ENCODE data around the gene H1-8.
"Not testable (repeated sequence)": the region's sequence is repeated elsewhere in the genome, so short reads cannot be mapped to it uniquely, and the experiment has no call there.

Gene H1-8

GRCh38 chr3:129512595-129512994 lies 30.4 kb upstream of the H1-8 start:
- DNase-seq (ENCODE audit: extremely low read depth, low read depth), result no peak
- TF ChIP-seq, protein P1, sequence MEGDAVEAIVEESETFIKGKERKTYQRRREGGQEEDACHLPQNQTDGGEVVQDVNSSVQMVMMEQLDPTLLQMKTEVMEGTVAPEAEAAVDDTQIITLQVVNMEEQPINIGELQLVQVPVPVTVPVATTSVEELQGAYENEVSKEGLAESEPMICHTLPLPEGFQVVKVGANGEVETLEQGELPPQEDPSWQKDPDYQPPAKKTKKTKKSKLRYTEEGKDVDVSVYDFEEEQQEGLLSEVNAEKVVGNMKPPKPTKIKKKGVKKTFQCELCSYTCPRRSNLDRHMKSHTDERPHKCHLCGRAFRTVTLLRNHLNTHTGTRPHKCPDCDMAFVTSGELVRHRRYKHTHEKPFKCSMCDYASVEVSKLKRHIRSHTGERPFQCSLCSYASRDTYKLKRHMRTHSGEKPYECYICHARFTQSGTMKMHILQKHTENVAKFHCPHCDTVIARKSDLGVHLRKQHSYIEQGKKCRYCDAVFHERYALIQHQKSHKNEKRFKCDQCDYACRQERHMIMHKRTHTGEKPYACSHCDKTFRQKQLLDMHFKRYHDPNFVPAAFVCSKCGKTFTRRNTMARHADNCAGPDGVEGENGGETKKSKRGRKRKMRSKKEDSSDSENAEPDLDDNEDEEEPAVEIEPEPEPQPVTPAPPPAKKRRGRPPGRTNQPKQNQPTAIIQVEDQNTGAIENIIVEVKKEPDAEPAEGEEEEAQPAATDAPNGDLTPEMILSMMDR (IDR thresholded peaks at IDR 0.05; ENCODE audit: low read depth, low read length), result no peak

- TF ChIP-seq, protein P1 (IDR thresholded peaks at IDR 0.05; ENCODE audit: low read depth, low read length), result no peak
- DNase-seq (ENCODE audit: extremely low read depth, low read depth), result no peak
Measured at GRCh38 chr3:129513705-129514104, 29.3 kb upstream of the H1-8 start.

DNA sequence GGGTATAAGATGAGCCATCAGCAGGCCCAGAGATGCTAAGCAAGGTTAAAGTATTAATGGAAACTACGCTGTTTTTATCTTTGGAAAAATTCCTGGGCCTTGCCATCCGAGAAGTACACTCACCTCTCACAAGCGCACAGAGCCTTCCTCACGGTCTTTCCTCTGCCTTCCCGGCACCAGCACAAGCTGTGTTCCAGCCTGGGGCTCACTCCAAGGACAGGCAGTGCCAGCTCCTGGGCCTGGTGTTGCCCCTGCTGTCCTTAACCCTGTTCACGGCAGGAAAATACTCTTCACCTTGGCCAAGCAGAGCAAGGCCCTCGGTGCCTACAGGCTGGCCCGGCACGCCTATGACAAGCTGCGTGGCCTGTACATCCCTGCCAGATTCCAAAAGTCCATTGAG lies 28.9 kb upstream of the H1-8 start:
- TF ChIP-seq, protein P1 (IDR thresholded peaks at IDR 0.05; ENCODE audit: low read depth, low read length), result no peak
- no peak for DNase-seq (ENCODE audit: extremely low read depth, low read depth)

DNA sequence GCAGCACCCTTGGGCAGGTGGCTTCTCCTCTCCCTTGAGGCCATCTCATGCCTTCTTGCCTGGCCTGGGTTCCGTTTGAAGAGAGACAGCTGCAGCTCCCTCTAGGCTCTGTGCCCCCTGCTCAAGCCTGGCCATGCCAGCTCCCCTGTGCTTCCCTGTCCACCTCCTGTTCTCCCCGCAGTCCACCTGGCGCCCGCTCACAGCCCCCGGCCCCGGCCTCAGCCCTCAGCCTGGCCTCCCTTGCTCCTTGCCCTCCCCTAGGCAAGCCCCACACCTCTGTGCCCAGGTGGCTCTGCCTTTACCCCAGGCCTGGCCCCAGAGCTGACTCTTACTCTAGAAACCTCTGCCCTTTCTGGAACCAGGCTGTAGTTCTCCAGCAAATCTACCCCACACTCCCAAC lies 28.4 kb upstream of the H1-8 start:
- TF ChIP-seq, protein P1 (IDR thresholded peaks at IDR 0.05; ENCODE audit: low read depth, low read length), result no peak

DNA sequence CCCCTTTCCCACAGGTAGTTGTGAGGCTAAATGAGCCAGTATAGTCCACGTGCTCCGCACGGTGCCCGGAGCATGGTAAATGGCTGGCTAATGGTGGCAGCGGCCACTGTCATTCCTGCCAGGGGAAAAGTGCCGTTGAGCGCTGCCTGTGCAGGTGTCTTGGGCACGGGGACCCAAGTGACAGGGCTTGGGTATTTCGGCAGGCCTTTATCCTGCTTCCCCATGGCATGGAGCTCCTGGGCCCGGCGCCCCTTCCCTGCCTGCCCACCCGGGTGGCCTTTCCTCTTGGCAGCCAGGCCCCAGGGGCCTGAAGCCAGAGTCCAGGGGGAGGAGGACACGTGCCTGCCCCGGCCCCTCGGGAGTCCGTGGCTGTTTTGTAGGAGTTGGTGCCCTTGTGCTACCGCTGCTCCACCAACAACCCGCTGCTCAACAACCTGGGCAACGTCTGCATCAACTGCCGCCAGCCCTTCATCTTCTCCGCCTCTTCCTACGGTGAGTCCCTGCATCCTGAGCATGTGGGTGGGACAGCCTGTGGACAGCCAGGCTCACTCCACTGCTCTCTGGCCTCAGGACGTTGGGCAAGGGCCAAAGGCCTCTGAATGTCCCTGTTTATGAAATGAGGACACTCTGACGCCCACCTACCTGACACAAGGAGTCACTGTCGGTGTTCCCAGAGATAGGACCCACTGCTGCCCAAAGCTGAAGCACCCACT lies 27.7 kb upstream of the H1-8 start:
- not testable (repeated sequence) for DNase-seq (ENCODE audit: extremely low read depth, low read depth)

More for the DNA sequence above, 28.4 kb upstream of the H1-8 start:
- no peak for DNase-seq (ENCODE audit: extremely low read depth, low read depth)

- not testable (repeated sequence) for DNase-seq (ENCODE audit: extremely low read depth, low read depth)
Measured at GRCh38 chr3:129515821-129516432, 27.0 kb upstream of the H1-8 start.

GRCh38 chr3:129517516-129517915 lies 25.5 kb upstream of the H1-8 start:
- TF ChIP-seq, protein P1 (IDR thresholded peaks at IDR 0.05; ENCODE audit: low read depth, low read length), result no peak
- DNase-seq (ENCODE audit: extremely low read depth, low read depth), result no peak

DNA sequence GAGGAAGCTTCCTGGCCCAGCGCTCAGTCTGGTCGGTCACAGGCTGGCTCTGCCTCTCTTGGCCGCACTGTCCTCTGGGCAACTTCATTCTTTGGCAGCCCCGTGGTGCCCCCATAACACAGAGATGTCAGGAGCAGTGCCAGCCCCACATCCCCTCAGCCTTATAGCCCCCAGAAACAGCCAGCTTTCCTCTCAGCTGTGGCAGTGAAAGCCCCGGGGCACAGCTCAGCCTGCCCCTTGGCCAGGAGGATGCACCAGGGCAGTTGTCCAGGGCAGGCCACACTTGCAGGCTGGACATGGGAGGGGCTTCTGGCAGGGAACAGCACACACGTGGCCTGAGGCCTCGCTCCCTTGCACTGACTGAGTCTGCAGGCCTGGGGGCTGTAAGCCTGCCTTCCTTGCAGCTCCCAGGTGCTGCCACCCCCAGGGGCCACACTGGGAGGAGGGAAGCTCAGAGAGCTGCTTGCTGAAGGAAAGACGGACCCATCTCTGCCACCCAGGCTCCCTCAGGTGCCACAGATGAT lies 24.9 kb upstream of the H1-8 start:
- TF ChIP-seq, protein P1 (IDR thresholded peaks at IDR 0.05; ENCODE audit: low read depth, low read length), result no peak
- no peak for DNase-seq (ENCODE audit: extremely low read depth, low read depth)

Measured in AG09319 (cell line).